HCT116 (cell line): ENCODE data around the gene MCC. TPM values are rescaled to one million over a fixed set of nuclear protein-coding genes. Genes with fewer than 3 reads are reported as not detected.

Source experiments
- ATAC-seq: fragments of 200-7000 bp; cut with Tn5 transposase; 2 replicates; pipeline ENCODE4 v1.9.1; 2020; ENCODE audit warnings: mild to moderate bottlenecking, moderate library complexity
- BruUV-seq: library from RNA; stranded (reverse); fragments of 400-500 nt; replicated peaks from 2 replicates; lab custom pipeline; 2021; lab: Mats Ljungman, UMichigan
- CTCF ChIA-PET: fragments of 300-600 bp; sonication (Branson Sonifier 250); formaldehyde crosslinking; loops from one replicate; lab custom pipeline; 2021; ENCODE audit warnings: antibody characterized with exemption; lab: Charles Lee
- POLR2A ChIA-PET: fragments of 300-600, 350-600 bp; sonication (Branson Sonifier 250); formaldehyde crosslinking; loops from one replicate; lab custom pipeline; 2021; ENCODE audit warnings: antibody characterized with exemption; lab: Charles Lee
- RAD21 ChIA-PET, 2 experiments: fragments of 300-600 bp; sonication (Branson Sonifier 250); formaldehyde crosslinking; loops; one replicate each; lab custom pipeline; 2023; ENCODE audit warnings: low total read pairs in 2 of 2; ENCODE audit not compliant: uncharacterized antibody in 2 of 2, unreplicated experiment in 2 of 2, low non-redundant PET in 1 of 2; lab: Charles Lee
- DNase-seq: peaks from one replicate; pipeline ENCODE4 v3.0.0-alpha.2; 2010; ENCODE audit warnings: low read depth, low spot score
- H2AFZ ChIP-seq: fragments of 200-600 bp; shearing (Covaris generic), sonication (generic); 2 replicates; pipeline ENCODE4 v1.6.1; 2017; ENCODE audit warnings: low read depth, mixed run types, mixed read lengths, antibody characterized with exemption, low read length; ENCODE audit not compliant: poor library complexity, severe bottlenecking
- H3K27ac ChIP-seq: 2 replicates; pipeline ENCODE4 v1.5.1; 2012; ENCODE audit warnings: low read depth, low read length
- H3K27me3 ChIP-seq: fragments of 200-600 bp; sonication (generic); 2 replicates; pipeline ENCODE4 v1.6.1; 2016; ENCODE audit warnings: mixed run types, low read length, mixed read lengths; ENCODE audit not compliant: insufficient read depth
- H3K36me3 ChIP-seq, 2 experiments: fragments of 200-500 bp in 1 of 2; fragments of 200-600 bp in 1 of 2; sonication (Bioruptor generic) in 1 of 2; sonication (generic) in 1 of 2; 2 replicates each; pipeline versions ENCODE4 v1.5.1 to v1.6.1; 2014 to 2016; ENCODE audit warnings: low read length in 2 of 2, inconsistent platforms in 1 of 2, mixed read lengths in 1 of 2, mixed run types in 1 of 2; ENCODE audit not compliant: insufficient read depth in 2 of 2, control insufficient read depth in 1 of 2
- H3K4me1 ChIP-seq, 2 experiments: fragments of 200-600 bp in 1 of 2; sonication (generic) in 1 of 2; 2 replicates each; pipeline versions ENCODE4 v1.5.1 to v1.6.1; 2012 to 2017; ENCODE audit warnings: low read length in 2 of 2, inconsistent platforms in 1 of 2, mild to moderate bottlenecking in 1 of 2, mixed read lengths in 1 of 2, mixed run types in 1 of 2, moderate library complexity in 1 of 2; ENCODE audit not compliant: insufficient read depth in 2 of 2, control insufficient read depth in 1 of 2
- H3K4me2 ChIP-seq: fragments of 200-600 bp; sonication (generic); 2 replicates; pipeline ENCODE4 v1.6.1; 2017; ENCODE audit warnings: mixed run types, low read length, mixed read lengths
- H3K4me3 ChIP-seq, 2 experiments: fragments of 200-600 bp in 1 of 2; sonication (generic) in 1 of 2; replicated peaks in 1 of 2; 2 replicates each; pipeline ENCODE4 v1.5.1; 2011 to 2016; ENCODE audit warnings: low read length in 2 of 2, control low read depth in 1 of 2, low read depth in 1 of 2, mild to moderate bottlenecking in 1 of 2, mixed read lengths in 1 of 2, mixed run types in 1 of 2
- H3K79me2 ChIP-seq: fragments of 200-600 bp; sonication (generic); 2 replicates; pipeline ENCODE4 v1.6.1; 2017; ENCODE audit warnings: mild to moderate bottlenecking, mixed run types, low read length, moderate library complexity, mixed read lengths; ENCODE audit not compliant: insufficient read depth
- H3K9ac ChIP-seq: fragments of 200-600 bp; sonication (generic); 2 replicates; pipeline ENCODE4 v1.6.1; 2016; ENCODE audit warnings: low read length, mixed read lengths
- H3K9me2 ChIP-seq: fragments of 200-600 bp; sonication (generic), shearing (Covaris generic); 2 replicates; pipeline ENCODE4 v1.6.1; 2017; ENCODE audit warnings: mixed run types, mild to moderate bottlenecking, moderate library complexity; ENCODE audit not compliant: insufficient read depth
- H3K9me3 ChIP-seq, 2 experiments: fragments of 200-500 bp in 1 of 2; fragments of 200-600 bp in 1 of 2; sonication (Bioruptor generic) in 1 of 2; sonication (generic) in 1 of 2; 2 replicates each; pipeline ENCODE4 v1.6.1; 2014 to 2017; ENCODE audit warnings: low read length in 2 of 2, mixed read lengths in 2 of 2, inconsistent platforms in 1 of 2, low read depth in 1 of 2, mild to moderate bottlenecking in 1 of 2, mixed run types in 1 of 2, moderate library complexity in 1 of 2; ENCODE audit not compliant: control insufficient read depth in 1 of 2, insufficient read depth in 1 of 2
- H4K20me1 ChIP-seq: fragments of 200-600 bp; sonication (generic), shearing (Covaris generic); 2 replicates; pipeline ENCODE4 v1.6.1; 2017; ENCODE audit warnings: mixed run types, mild to moderate bottlenecking, moderate library complexity; ENCODE audit not compliant: insufficient read depth
- ELF1 ChIP-seq: IDR thresholded peaks from 2 replicates; pipeline ENCODE4 v1.6.1; 2012; ENCODE audit warnings: low read depth, borderline replicate concordance
- EZH2 ChIP-seq: fragments of 200-600 bp; sonication (generic); IDR thresholded peaks from 2 replicates; pipeline ENCODE4 v1.6.1; 2017; ENCODE audit warnings: antibody characterized with exemption, mixed run types
- FOSL1 ChIP-seq: IDR thresholded peaks from 2 replicates; pipeline ENCODE4 v1.6.1; 2012; ENCODE audit warnings: low read depth
- JUND ChIP-seq: IDR thresholded peaks from 2 replicates; pipeline ENCODE4 v1.6.1; 2012
- POLR2A ChIP-seq: IDR thresholded peaks from 2 replicates; pipeline ENCODE4 v1.7.0; 2011; ENCODE audit warnings: borderline replicate concordance; ENCODE audit not compliant: insufficient read depth, insufficient read length; ENCODE audit errors: extremely low read depth
- SP1 ChIP-seq: IDR thresholded peaks from 2 replicates; pipeline ENCODE4 v1.6.1; 2012; ENCODE audit warnings: low read depth
- SRF ChIP-seq: IDR thresholded peaks from 2 replicates; pipeline ENCODE4 v1.6.1; 2012; ENCODE audit warnings: low read depth
- TCF7L2 ChIP-seq: IDR thresholded peaks from 2 replicates; pipeline ENCODE4 v1.7.0; 2011; ENCODE audit warnings: borderline replicate concordance, inconsistent platforms; ENCODE audit not compliant: insufficient read depth, insufficient read length; ENCODE audit errors: extremely low read depth
- YY1 ChIP-seq: IDR thresholded peaks from 2 replicates; pipeline ENCODE4 v1.6.1; 2011; ENCODE audit warnings: low read length, low read depth, moderate library complexity, mild to moderate bottlenecking; ENCODE audit not compliant: insufficient replicate concordance; ENCODE audit errors: extremely low read depth
- intact Hi-C: fragments of 100-400 bp; cut with micrococcal nuclease; formaldehyde crosslinking; loops from 2 replicates; pipeline ENCODE4 v1.10.0; 2022
- total RNA-seq: library from RNA; stranded (reverse); gene quantifications from one replicate; pipeline ENCODE4 v1.2.1, GENCODE V29; 2021; ENCODE audit not compliant: unreplicated experiment
- TF ChIP-seq, protein P1 (sequence below), 3 experiments: fragments of 200-600 bp in 1 of 3; sonication (generic) in 1 of 3; IDR thresholded peaks in 2 of 3; conservative IDR thresholded peaks in 1 of 3; 2 replicates each; pipeline ENCODE4 v1.5.1; 2012 to 2017; ENCODE audit warnings: low read depth in 2 of 3, low read length in 2 of 3, antibody characterized with exemption in 1 of 3, borderline replicate concordance in 1 of 3, control low read depth in 1 of 3, mild to moderate bottlenecking in 1 of 3, mixed read lengths in 1 of 3, mixed run types in 1 of 3, moderate library complexity in 1 of 3; ENCODE audit not compliant: insufficient read depth in 1 of 3
- TF ChIP-seq, protein P2 (sequence below): IDR thresholded peaks from 2 replicates; pipeline ENCODE4 v1.6.1; 2012
- TF ChIP-seq, protein P3 (sequence below): IDR thresholded peaks from 2 replicates; pipeline ENCODE4 v1.6.1; 2012; ENCODE audit warnings: low read depth
- TF ChIP-seq, protein P4 (sequence below): IDR thresholded peaks from 2 replicates; pipeline ENCODE4 v1.6.1; 2011; ENCODE audit warnings: mild to moderate bottlenecking, low read length, moderate library complexity; ENCODE audit not compliant: insufficient replicate concordance; ENCODE audit errors: extremely low read depth

Gene MCC
- total RNA-seq, 1 experiment from 2014 or later: 20.1 TPM

DNA sequence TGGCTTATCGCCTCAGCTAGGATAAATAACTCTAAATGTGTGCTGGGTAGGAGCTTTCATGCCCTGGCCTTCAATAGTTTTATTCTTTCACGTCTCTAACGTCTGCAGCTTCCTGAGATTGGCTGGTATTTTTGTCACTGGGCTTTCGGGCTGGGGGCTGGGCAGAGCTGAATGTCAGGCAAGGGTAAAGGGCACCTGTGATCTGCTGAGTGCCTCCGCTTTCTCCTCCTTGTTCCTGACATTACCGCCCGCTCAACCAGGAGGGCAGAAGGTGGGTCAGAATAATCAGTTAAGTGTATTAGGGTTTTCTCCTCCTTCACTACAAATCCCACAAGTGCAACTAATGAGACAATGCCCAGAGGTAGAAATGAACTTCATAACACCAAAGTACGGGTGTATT lies 270.1 kb downstream of the MCC start (continued):
- no peak for TF ChIP-seq ELF1
- TF ChIP-seq, protein P1, sequence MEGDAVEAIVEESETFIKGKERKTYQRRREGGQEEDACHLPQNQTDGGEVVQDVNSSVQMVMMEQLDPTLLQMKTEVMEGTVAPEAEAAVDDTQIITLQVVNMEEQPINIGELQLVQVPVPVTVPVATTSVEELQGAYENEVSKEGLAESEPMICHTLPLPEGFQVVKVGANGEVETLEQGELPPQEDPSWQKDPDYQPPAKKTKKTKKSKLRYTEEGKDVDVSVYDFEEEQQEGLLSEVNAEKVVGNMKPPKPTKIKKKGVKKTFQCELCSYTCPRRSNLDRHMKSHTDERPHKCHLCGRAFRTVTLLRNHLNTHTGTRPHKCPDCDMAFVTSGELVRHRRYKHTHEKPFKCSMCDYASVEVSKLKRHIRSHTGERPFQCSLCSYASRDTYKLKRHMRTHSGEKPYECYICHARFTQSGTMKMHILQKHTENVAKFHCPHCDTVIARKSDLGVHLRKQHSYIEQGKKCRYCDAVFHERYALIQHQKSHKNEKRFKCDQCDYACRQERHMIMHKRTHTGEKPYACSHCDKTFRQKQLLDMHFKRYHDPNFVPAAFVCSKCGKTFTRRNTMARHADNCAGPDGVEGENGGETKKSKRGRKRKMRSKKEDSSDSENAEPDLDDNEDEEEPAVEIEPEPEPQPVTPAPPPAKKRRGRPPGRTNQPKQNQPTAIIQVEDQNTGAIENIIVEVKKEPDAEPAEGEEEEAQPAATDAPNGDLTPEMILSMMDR (IDR thresholded peaks at IDR 0.05 in 2 of 3, conservative IDR thresholded peaks at IDR 0.05 in 1 of 3; ENCODE audit: borderline replicate concordance in 1 of 3, insufficient read depth in 1 of 3, low read depth in 2 of 3, low read length in 2 of 3): no peak
- no peak for TF ChIP-seq EZH2
- TF ChIP-seq YY1: no peak
- TF ChIP-seq POLR2A: no peak

DNA sequence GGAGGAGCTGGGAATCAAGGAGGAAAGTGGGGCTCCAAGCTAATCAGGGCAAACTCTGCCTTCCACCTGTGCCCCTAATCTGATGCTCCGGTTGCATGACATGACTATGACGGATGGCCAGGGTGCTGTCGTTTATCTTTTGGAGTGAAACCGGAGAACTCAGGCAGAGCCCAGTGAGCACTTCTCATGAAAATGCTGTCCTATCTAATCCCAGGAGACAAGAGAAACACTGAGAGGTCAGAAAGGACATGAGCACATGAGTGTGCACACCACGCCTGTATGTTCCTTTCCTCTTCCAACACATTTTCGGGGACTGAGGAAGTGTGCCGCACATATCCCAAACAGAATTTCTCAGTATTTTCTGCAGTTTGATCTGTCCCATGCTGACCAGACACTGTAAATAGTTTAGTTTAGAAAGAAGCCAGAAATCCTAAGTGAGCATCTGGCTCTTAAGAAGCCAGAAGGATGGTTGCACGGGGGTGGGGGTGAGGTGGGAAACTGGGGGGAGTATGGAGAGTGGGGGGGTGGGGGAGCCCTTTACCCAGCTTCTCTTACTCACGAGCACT lies 270.6 kb downstream of the MCC start:
- H3K4me1 ChIP-seq: peaks cover 12 to 30% of the 10 kb centered on the region in 2 experiments
- RAD21 ChIA-PET: no interaction called here
- no peaks in the 10 kb centered on the region for H3K9me3 ChIP-seq
- no peaks in the 10 kb centered on the region for H3K27me3 ChIP-seq
- H3K9me2 ChIP-seq: no peaks in the 10 kb centered on the region
- CTCF ChIA-PET: no interaction called here
- H3K36me3 ChIP-seq: no peaks in the 10 kb centered on the region
- DNase-seq: no peak
- TF ChIP-seq SRF (no peak), JUND (no peak), POLR2A (no peak), FOSL1 (no peak), SP1 (no peak), EZH2 (no peak), TCF7L2 (no peak)
- TF ChIP-seq, protein P2, sequence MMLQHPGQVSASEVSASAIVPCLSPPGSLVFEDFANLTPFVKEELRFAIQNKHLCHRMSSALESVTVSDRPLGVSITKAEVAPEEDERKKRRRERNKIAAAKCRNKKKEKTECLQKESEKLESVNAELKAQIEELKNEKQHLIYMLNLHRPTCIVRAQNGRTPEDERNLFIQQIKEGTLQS: no peak
- TF ChIP-seq, protein P1 (IDR thresholded peaks at IDR 0.05 in 2 of 3, conservative IDR thresholded peaks at IDR 0.05 in 1 of 3; ENCODE audit: borderline replicate concordance in 1 of 3, insufficient read depth in 1 of 3, low read depth in 2 of 3, low read length in 2 of 3): no peak
- TF ChIP-seq, protein P3, sequence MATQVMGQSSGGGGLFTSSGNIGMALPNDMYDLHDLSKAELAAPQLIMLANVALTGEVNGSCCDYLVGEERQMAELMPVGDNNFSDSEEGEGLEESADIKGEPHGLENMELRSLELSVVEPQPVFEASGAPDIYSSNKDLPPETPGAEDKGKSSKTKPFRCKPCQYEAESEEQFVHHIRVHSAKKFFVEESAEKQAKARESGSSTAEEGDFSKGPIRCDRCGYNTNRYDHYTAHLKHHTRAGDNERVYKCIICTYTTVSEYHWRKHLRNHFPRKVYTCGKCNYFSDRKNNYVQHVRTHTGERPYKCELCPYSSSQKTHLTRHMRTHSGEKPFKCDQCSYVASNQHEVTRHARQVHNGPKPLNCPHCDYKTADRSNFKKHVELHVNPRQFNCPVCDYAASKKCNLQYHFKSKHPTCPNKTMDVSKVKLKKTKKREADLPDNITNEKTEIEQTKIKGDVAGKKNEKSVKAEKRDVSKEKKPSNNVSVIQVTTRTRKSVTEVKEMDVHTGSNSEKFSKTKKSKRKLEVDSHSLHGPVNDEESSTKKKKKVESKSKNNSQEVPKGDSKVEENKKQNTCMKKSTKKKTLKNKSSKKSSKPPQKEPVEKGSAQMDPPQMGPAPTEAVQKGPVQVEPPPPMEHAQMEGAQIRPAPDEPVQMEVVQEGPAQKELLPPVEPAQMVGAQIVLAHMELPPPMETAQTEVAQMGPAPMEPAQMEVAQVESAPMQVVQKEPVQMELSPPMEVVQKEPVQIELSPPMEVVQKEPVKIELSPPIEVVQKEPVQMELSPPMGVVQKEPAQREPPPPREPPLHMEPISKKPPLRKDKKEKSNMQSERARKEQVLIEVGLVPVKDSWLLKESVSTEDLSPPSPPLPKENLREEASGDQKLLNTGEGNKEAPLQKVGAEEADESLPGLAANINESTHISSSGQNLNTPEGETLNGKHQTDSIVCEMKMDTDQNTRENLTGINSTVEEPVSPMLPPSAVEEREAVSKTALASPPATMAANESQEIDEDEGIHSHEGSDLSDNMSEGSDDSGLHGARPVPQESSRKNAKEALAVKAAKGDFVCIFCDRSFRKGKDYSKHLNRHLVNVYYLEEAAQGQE: no peak
- TF ChIP-seq, protein P4, sequence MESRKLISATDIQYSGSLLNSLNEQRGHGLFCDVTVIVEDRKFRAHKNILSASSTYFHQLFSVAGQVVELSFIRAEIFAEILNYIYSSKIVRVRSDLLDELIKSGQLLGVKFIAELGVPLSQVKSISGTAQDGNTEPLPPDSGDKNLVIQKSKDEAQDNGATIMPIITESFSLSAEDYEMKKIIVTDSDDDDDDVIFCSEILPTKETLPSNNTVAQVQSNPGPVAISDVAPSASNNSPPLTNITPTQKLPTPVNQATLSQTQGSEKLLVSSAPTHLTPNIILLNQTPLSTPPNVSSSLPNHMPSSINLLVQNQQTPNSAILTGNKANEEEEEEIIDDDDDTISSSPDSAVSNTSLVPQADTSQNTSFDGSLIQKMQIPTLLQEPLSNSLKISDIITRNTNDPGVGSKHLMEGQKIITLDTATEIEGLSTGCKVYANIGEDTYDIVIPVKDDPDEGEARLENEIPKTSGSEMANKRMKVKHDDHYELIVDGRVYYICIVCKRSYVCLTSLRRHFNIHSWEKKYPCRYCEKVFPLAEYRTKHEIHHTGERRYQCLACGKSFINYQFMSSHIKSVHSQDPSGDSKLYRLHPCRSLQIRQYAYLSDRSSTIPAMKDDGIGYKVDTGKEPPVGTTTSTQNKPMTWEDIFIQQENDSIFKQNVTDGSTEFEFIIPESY: no peak
- no peak overlapping the region for H2AFZ ChIP-seq
- POLR2A ChIA-PET: no interaction called here
- no peak overlapping the region for H3K4me2 ChIP-seq
- no peaks in the 10 kb centered on the region for H4K20me1 ChIP-seq
- no peak for ATAC-seq
- BruUV-seq: no TSS peak
- H3K9ac ChIP-seq: no peak overlapping the region
- no peak overlapping the region for H3K4me3 ChIP-seq
- no peak overlapping the region for H3K27ac ChIP-seq
- intact Hi-C loops: no loop called here
- no peaks in the 10 kb centered on the region for H3K79me2 ChIP-seq
